Erythroblast (primary cell): ENCODE measurements around the gene RNF169.

Source experiments
- GATA1 ChIP-seq: IDR thresholded peaks from 2 replicates; pipeline ENCODE4 v1.6.1; 2011; ENCODE audit warnings: low read depth, mild to moderate bottlenecking, control low read depth, low read length, moderate library complexity
- POLR2A ChIP-seq: IDR thresholded peaks from 2 replicates; pipeline ENCODE4 v1.6.1; 2011; ENCODE audit warnings: mild to moderate bottlenecking, low read length

DNA sequence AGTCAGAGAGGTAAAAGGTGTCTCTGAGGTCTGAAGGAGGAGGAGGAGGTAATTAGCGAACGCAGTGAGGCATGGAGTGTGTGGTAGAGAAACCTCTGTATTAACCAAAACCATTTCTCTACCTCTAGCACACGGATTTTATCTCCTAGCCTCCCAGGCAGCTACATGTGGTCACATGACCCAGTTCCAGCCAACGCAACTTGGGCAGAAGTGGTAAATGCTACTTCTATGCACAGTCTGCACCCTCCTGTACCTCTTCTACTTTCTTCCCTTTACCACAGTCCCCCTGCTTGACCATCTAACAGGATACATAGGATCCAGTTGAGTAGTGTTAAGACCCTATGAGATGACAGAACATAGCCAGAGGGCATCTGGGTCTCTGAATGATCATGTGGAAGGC is 104.6 kb downstream of the RNF169 start:
- TF ChIP-seq POLR2A, result no peak
- TF ChIP-seq GATA1, result no peak
